Panc1 (cell line): Measurements from ENCODE around the gene PALD1. TPM values are rescaled to one million over a fixed set of nuclear protein-coding genes. Genes with fewer than 3 reads are reported as not detected.

Experiments used
- ATAC-seq: fragments of 200-7000 bp; cut with Tn5 transposase; 2 replicates; pipeline ENCODE4 v1.9.1; 2020; ENCODE audit warnings: mild to moderate bottlenecking, moderate library complexity
- BruUV-seq: library from RNA; stranded (reverse); fragments of 400-500 nt; replicated peaks from 2 replicates; lab custom pipeline; 2021; lab: Mats Ljungman, UMichigan
- CTCF ChIA-PET: fragments of 300-600 bp; sonication (Branson Sonifier 250); formaldehyde crosslinking; loops from one replicate; lab custom pipeline; 2022; ENCODE audit warnings: antibody characterized with exemption; lab: Charles Lee
- POLR2A ChIA-PET: fragments of 300-600 bp; sonication (Branson Sonifier 250); formaldehyde crosslinking; loops from one replicate; lab custom pipeline; 2022; ENCODE audit warnings: antibody characterized with exemption; lab: Charles Lee
- DNase-seq: peaks from one replicate; pipeline ENCODE4 v3.0.0-alpha.2; 2010; ENCODE audit warnings: low read depth, low spot score
- H3K27ac ChIP-seq: 2 replicates; pipeline ENCODE4 v1.5.1; 2011; ENCODE audit warnings: mild to moderate bottlenecking, low read length, inconsistent platforms
- H3K27me3 ChIP-seq: fragments of 200-500 bp; sonication (Bioruptor generic); 2 replicates; pipeline ENCODE4 v1.6.0; 2014; ENCODE audit warnings: low read length, inconsistent platforms; ENCODE audit not compliant: control insufficient read depth, insufficient read depth
- H3K36me3 ChIP-seq: fragments of 200-500 bp; sonication (Bioruptor generic); 2 replicates; pipeline ENCODE4 v1.5.1; 2014; ENCODE audit warnings: inconsistent platforms, mild to moderate bottlenecking, low read length, moderate library complexity; ENCODE audit not compliant: control insufficient read depth, insufficient read depth
- H3K4me1 ChIP-seq: 2 replicates; pipeline ENCODE4 v1.5.1; 2011; ENCODE audit warnings: inconsistent platforms, mild to moderate bottlenecking, low read length, moderate library complexity; ENCODE audit not compliant: control insufficient read depth, insufficient read depth
- H3K4me3 ChIP-seq, 2 experiments: 2 replicates each; pipeline ENCODE4 v1.5.1; 2011 to 2012; ENCODE audit warnings: low read depth in 2 of 2, low read length in 2 of 2, mild to moderate bottlenecking in 2 of 2, inconsistent platforms in 1 of 2, moderate library complexity in 1 of 2
- H3K9me3 ChIP-seq: fragments of 200-500 bp; sonication (Bioruptor generic); 2 replicates; pipeline ENCODE4 v1.5.1; 2014; ENCODE audit warnings: low read depth, mild to moderate bottlenecking, inconsistent platforms, low read length, moderate library complexity; ENCODE audit not compliant: control insufficient read depth, insufficient read depth
- CTCF ChIP-seq: fragments of 450-650 bp; IDR thresholded peaks from 2 replicates; pipeline ENCODE4 v1.5.1; 2017; ENCODE audit warnings: mild to moderate bottlenecking
- POLR2AphosphoS5 ChIP-seq: IDR thresholded peaks from 2 replicates; pipeline ENCODE4 v1.6.1; 2012; ENCODE audit warnings: mild to moderate bottlenecking, low read depth, low read length, moderate library complexity
- REST ChIP-seq, 2 experiments: IDR thresholded peaks; 2 replicates each; pipeline ENCODE4 v1.6.1; 2011 to 2012; ENCODE audit warnings: low read depth in 2 of 2, control low read depth in 1 of 2, low read length in 1 of 2, mild to moderate bottlenecking in 1 of 2, moderate library complexity in 1 of 2; ENCODE audit not compliant: insufficient read depth in 1 of 2
- SIN3A ChIP-seq: IDR thresholded peaks from 2 replicates; pipeline ENCODE4 v1.6.1; 2012; ENCODE audit warnings: low read depth, mild to moderate bottlenecking, low read length, moderate library complexity, borderline replicate concordance; ENCODE audit not compliant: insufficient read depth
- TCF7L2 ChIP-seq: IDR thresholded peaks from 2 replicates; pipeline ENCODE4 v1.6.1; 2011; ENCODE audit warnings: mild to moderate bottlenecking, low read depth, low read length, inconsistent platforms
- in situ Hi-C: cut with HindIII; loops from 2 replicates; pipeline ENCODE4 v1.10.0; 2016; ENCODE audit warnings: low sequenced_read_pairs, low pct_unique_long_range_greater_than_20kb
- intact Hi-C: fragments of 100-400 bp; cut with micrococcal nuclease; formaldehyde crosslinking; loops from one replicate; pipeline ENCODE4 v1.10.0; 2022; ENCODE audit not compliant: unreplicated experiment
- total RNA-seq: library from RNA; stranded (reverse); gene quantifications from one replicate; pipeline ENCODE4 v1.2.1, GENCODE V29; 2021; ENCODE audit not compliant: unreplicated experiment

PALD1 gene
- total RNA-seq, 1 experiment from 2014 or later, result 3.0 TPM

GRCh38 chr10:70599791-70600190 is 121.2 kb downstream of the PALD1 start:
- in situ Hi-C loops (no loop called here), intact Hi-C loops (no loop called here)
- H3K9me3 ChIP-seq, result no peaks in the 10 kb centered on the region
- no TSS peak for BruUV-seq
- no peaks in the 10 kb centered on the region for H3K36me3 ChIP-seq
- POLR2A ChIA-PET, result no interaction called here
- CTCF ChIA-PET, result no interaction called here
- DNase-seq (no peak), ATAC-seq (no peak)
- H3K27me3 ChIP-seq, result no peaks in the 10 kb centered on the region
- no peak overlapping the region for H3K27ac ChIP-seq
- no peaks in the 10 kb centered on the region for H3K4me1 ChIP-seq
- TF ChIP-seq REST (IDR thresholded peaks at IDR 0.05; ENCODE audit: insufficient read depth in 1 of 2, low read depth in 2 of 2, low read length in 1 of 2) (no peak), TCF7L2 (no peak), CTCF (no peak), SIN3A (no peak), POLR2AphosphoS5 (no peak)
- no peak overlapping the region for H3K4me3 ChIP-seq

- H3K4me1 ChIP-seq, result no peaks in the 10 kb centered on the region
- BruUV-seq, result no TSS peak
- in situ Hi-C loops (no loop called here), intact Hi-C loops (no loop called here)
- H3K4me3 ChIP-seq, result no peak overlapping the region
- H3K27ac ChIP-seq, result no peak overlapping the region
- ChIA-PET POLR2A (interaction anchor here (0.6 kb wide), 1 partner anchor 224 kb away, joined by 5 read pairs; no protein-coding TSS in a partner anchor), CTCF (interaction anchor here (0.6 kb wide), 1 partner anchor 429 kb away, joined by 4 read pairs; no protein-coding TSS in a partner anchor)
- no peaks in the 10 kb centered on the region for H3K36me3 ChIP-seq
- TF ChIP-seq CTCF (no peak), SIN3A (no peak), REST (IDR thresholded peaks at IDR 0.05; ENCODE audit: insufficient read depth in 1 of 2, low read depth in 2 of 2, low read length in 1 of 2) (no peak), TCF7L2 (no peak), POLR2AphosphoS5 (no peak)
- ATAC-seq, result no peak
- H3K9me3 ChIP-seq, result no peaks in the 10 kb centered on the region
- no peaks in the 10 kb centered on the region for H3K27me3 ChIP-seq
- DNase-seq, result no peak
These were observed 122.2 kb downstream of the PALD1 start for GRCh38 chr10:70600512-70601395.
